Right lobe of liver (tissue), 6 donors: Measurements from ENCODE around the gene CLRN3. TPM values are rescaled to one million over a fixed set of nuclear protein-coding genes. Genes with fewer than 3 reads are reported as not detected.

Experiments
- ATAC-seq, 4 donors: fragments of 200-7000 bp; cut with Tn5 transposase; one replicate each; pipeline ENCODE4 v1.9.1; 2020; ENCODE audit warnings: mild to moderate bottlenecking in 4 of 4, moderate library complexity in 4 of 4
- DNase-seq, 3 donors: peaks; one replicate each; pipeline ENCODE4 v3.0.0-alpha.2; 2020
- H3K27ac ChIP-seq, 3 donors: fragments of 200-600 bp; one replicate each; pipeline ENCODE4 v1.8.0; 2022
- H3K27me3 ChIP-seq, 2 donors: fragments of 200-600 bp; one replicate each; pipeline ENCODE4 v1.8.0; 2022
- H3K36me3 ChIP-seq, 4 donors: fragments of 200-600 bp; sonication (generic) in 1 of 4; one replicate each; pipeline versions ENCODE4 v1.5.1 to v1.8.0; 2017 to 2022; ENCODE audit warnings: control low read depth in 1 of 4
- H3K4me1 ChIP-seq, 4 donors: fragments of 200-600 bp; sonication (generic) in 1 of 4; one replicate each; pipeline versions ENCODE4 v1.5.1 to v1.8.0; 2017 to 2022; ENCODE audit warnings: control low read depth in 1 of 4
- H3K4me3 ChIP-seq, 3 donors: fragments of 200-600 bp; one replicate each; pipeline ENCODE4 v1.8.0; 2022
- H3K9me3 ChIP-seq, 4 donors: fragments of 200-600 bp; sonication (generic) in 1 of 4; one replicate each; pipeline versions ENCODE4 v1.5.1 to v1.8.0; 2017 to 2022; ENCODE audit warnings: control low read depth in 1 of 4
- POLR2A ChIP-seq: fragments of 450-650 bp; IDR thresholded peaks from one replicate; pipeline ENCODE4 v1.6.1; 2017; ENCODE audit warnings: antibody characterized with exemption, mild to moderate bottlenecking
- WGBS: methylation state at CpG from one replicate; pipeline ENCODE4 v1.1.6; 2018; ENCODE audit warnings: low coverage, low lambda C conversion rate; ENCODE audit not compliant: insufficient coverage; ENCODE audit errors: missing lambda C conversion rate; 5-methylcytosine and 5-hydroxymethylcytosine counted together
- intact Hi-C, 2 donors: fragments of 100-400 bp; cut with DNase I; formaldehyde crosslinking; loops; one replicate each; pipeline versions ENCODE4 v1.11.2 to v1.14.1; 2022
- total RNA-seq, 6 experiments: library from RNA; depleted of rRNA in 2 of 6; stranded (reverse); fragments of >200 nt in 2 of 6; fragmentation: NEBNext Ultra II Directional in 3 of 6; extraction: Animal tissue kit (Norgen Biotek cat#: 25700) in 3 of 6; gene quantifications; one replicate each; pipeline versions ENCODE4 v1.1.0 to v1.2.4, GENCODE V29; 2016 to 2023
- TF ChIP-seq, protein P1 (sequence below), 4 donors: fragments of 200-600 bp in 3 of 4; fragments of 450-650 bp in 1 of 4; IDR thresholded peaks; one replicate each; pipeline versions ENCODE4 v1.5.1 to v1.8.0; 2016 to 2022; ENCODE audit warnings: antibody characterized with exemption in 4 of 4, mild to moderate bottlenecking in 2 of 4
- donor health status: DM: no; HTN: yes; CAD: no.
- donor health status: DM: no; HTN: no; CAD: no.
- donor health status: DM: no; HTN: no; CAD: no.
- donor health status: DM: no; HTN: yes; CAD: no.
- donor health status: DM: no; HTN: yes; CAD: no.

The CLRN3 gene
- total RNA-seq, 6 experiments from 2014 or later = 9.6 to 28.5 (median 18.1) TPM

DNA sequence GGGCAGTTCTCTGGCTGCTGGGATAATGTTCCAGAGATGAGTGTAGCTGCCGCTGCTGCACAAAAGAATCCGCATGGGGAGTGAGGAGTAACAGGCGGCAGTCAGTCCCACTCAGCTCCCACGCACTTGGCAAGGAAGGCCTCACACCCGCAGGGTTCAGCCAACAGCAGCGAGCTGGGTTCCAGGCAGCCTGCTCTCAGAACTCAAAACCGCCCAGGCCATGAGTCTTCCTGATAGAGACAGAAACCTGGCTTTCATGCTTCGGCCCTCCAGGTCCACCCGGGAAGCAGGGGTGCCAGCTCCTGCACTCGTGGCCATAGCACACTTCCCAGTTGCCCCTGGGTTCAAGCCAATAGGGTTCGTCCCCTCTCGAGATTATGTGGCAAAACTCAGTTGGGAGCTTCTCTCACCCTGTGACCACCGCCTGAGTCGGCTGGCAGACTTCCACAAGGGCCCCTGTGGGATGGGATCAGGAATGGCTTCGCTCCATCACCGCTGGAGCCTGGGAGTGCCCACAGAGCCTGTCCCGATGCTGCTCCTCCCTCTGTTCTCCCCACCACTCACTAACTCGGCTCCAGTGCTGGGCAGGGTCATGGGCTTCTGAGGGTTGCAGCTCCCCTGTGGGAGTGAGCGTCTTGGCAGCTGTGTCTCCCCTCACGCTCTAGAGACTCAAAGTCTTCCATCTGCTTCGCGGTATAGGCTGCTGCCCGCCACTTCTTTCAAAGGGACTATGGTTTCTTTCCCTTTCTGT lies 20.6 kb downstream of the CLRN3 start:
- peak; percentile 22 to 70 (median 50) for ATAC-seq
- TF ChIP-seq, protein P1, sequence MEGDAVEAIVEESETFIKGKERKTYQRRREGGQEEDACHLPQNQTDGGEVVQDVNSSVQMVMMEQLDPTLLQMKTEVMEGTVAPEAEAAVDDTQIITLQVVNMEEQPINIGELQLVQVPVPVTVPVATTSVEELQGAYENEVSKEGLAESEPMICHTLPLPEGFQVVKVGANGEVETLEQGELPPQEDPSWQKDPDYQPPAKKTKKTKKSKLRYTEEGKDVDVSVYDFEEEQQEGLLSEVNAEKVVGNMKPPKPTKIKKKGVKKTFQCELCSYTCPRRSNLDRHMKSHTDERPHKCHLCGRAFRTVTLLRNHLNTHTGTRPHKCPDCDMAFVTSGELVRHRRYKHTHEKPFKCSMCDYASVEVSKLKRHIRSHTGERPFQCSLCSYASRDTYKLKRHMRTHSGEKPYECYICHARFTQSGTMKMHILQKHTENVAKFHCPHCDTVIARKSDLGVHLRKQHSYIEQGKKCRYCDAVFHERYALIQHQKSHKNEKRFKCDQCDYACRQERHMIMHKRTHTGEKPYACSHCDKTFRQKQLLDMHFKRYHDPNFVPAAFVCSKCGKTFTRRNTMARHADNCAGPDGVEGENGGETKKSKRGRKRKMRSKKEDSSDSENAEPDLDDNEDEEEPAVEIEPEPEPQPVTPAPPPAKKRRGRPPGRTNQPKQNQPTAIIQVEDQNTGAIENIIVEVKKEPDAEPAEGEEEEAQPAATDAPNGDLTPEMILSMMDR (IDR thresholded peaks at IDR 0.05) = no peak
- Histone ChIP-seq H3K27ac (peak overlapping the region in 1 of 3 donors; percentile 32), H3K27me3 (no peaks in the 10 kb centered on the region), H3K9me3 (no peaks in the 10 kb centered on the region), H3K4me1 (peaks cover 0 to 18% (median 8%) of the 10 kb centered on the region in 4 donors), H3K36me3 (no peaks in the 10 kb centered on the region), H3K4me3 (no peak overlapping the region)
- peak in 2 of 3 donors; percentile 53 to 72 for DNase-seq
- whole genome bisulfite sequencing = 66% methylated on average over 10 of the region's 23 CpGs
- intact Hi-C loops = loop anchor here in 1 of 2 donors (10.0 kb wide), 1 partner anchor 133 kb away; no protein-coding TSS in a partner anchor

DNA sequence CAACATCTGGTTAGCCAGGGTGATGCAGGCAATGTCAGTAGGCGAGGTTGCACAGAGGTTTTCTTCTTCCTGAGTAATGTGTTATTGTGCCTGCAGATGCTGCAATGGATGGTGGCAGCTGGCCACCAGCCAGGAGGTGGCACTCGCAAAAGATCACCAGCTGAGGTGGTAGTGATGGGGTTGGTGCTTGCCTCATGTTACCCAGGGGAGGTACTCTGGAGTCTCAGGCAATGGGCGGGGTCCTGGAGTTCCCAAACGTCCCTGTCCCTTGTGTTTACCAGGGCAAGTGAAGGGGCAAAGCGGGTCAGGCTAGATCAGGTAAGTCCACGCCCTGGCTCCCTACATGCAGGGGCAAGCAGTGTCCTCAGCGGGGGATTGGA lies 21.1 kb downstream of the CLRN3 start:
- TF ChIP-seq POLR2A = no peak
- TF ChIP-seq, protein P1 (IDR thresholded peaks at IDR 0.05) = no peak
- Histone ChIP-seq H3K27ac (no peak overlapping the region), H3K36me3 (no peaks in the 10 kb centered on the region), H3K9me3 (no peaks in the 10 kb centered on the region), H3K27me3 (no peaks in the 10 kb centered on the region), H3K4me3 (no peak overlapping the region), H3K4me1 (peaks cover 0 to 23% (median 10%) of the 10 kb centered on the region in 4 donors)
- intact Hi-C loops = loop anchor here in 1 of 2 donors (10.0 kb wide), 1 partner anchor 133 kb away; no protein-coding TSS in a partner anchor
- WGBS = 59% methylated on average over 4 of the region's 7 CpGs
- ATAC-seq (no peak), DNase-seq (peak in 1 of 3 donors; percentile 37)

DNA sequence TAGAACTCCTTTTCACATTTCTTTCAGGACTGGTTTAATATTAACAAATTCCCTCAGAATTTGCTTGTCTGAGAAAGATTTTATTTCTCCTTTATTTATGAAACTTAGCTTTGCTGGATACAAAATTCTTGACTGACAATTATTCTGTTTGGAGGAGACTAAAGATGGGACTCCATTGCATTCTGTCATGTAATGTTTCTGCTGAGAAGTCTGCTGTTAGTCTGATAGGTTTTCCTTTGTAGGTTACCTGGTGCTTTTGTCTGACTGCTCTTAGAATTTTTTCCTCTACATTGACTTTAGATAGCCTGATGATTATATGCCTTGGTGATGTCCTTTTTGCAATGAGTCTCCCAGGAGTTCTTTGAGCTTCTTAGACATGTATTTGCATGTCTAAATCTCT lies 23.4 kb downstream of the CLRN3 start:
- Histone ChIP-seq H3K4me1 (peaks cover 0 to 29% (median 10%) of the 10 kb centered on the region in 4 donors), H3K36me3 (no peaks in the 10 kb centered on the region), H3K27me3 (no peaks in the 10 kb centered on the region), H3K27ac (no peak overlapping the region), H3K9me3 (no peaks in the 10 kb centered on the region), H3K4me3 (no peak overlapping the region)
- ATAC-seq (no peak), DNase-seq (no peak)
- no peak for TF ChIP-seq POLR2A
- TF ChIP-seq, protein P1 (IDR thresholded peaks at IDR 0.05) = no peak
- intact Hi-C loops = no loop called here

DNA sequence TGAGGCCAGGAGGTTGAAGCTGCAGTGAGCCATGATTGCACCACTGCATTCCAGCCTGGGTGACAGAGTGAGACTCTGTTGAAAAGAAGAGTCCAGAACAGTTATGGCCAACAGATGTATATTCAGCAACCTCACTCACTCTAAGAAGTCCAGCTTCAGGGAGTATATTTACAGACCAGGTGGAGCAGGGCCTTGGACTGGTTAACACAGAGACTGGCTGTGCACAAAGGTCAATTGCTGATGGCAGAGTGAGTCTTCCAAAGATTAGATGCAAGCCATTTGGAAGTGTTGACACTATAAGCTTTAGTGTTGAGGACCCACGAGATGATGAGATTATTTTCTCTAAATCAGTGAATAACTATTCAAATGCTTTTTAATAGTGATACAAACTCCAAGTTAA lies 24.9 kb downstream of the CLRN3 start:
- intact Hi-C loops = no loop called here
- no peak for TF ChIP-seq POLR2A
- TF ChIP-seq, protein P1 (IDR thresholded peaks at IDR 0.05) = no peak
- peak in 1 of 4 donors; percentile 14 for ATAC-seq

More for the DNA sequence above, 24.9 kb downstream of the CLRN3 start:
- Histone ChIP-seq H3K36me3 (no peaks in the 10 kb centered on the region), H3K27ac (no peak overlapping the region), H3K9me3 (no peaks in the 10 kb centered on the region), H3K4me3 (no peak overlapping the region), H3K27me3 (no peaks in the 10 kb centered on the region), H3K4me1 (peaks cover 0 to 24% (median 7%) of the 10 kb centered on the region in 4 donors)
- peak in 1 of 3 donors; percentile 16 for DNase-seq
- WGBS = 73% methylated on average over 1 of the region's 1 CpG
